MM.1S (cell line): Measurements from ENCODE around the gene PLEKHG7.
"Not testable (repeated sequence)": the region's sequence is repeated elsewhere in the genome, so short reads cannot be mapped to it uniquely, and the experiment has no call there.

Experiments used
- DNase-seq: peaks from one replicate; pipeline ENCODE4 v3.0.0-alpha.2; 2015
- H2AFZ ChIP-seq: fragments of 300-600 bp; sonication (generic); 2 replicates; pipeline ENCODE4 v1.6.0; 2016; ENCODE audit warnings: antibody characterized with exemption, low read length
- H3F3A ChIP-seq: fragments of 300-600 bp; sonication (generic); 2 replicates; pipeline ENCODE4 v1.6.1; 2016; ENCODE audit warnings: mild to moderate bottlenecking, antibody characterized with exemption, low read length, moderate library complexity, mixed read lengths; ENCODE audit not compliant: insufficient read depth
- H3K27ac ChIP-seq: fragments of 300-600 bp; sonication (generic); 2 replicates; pipeline ENCODE4 v1.5.1; 2016; ENCODE audit warnings: mild to moderate bottlenecking, low read length
- H3K27me3 ChIP-seq: fragments of 300-600 bp; sonication (generic); replicated peaks from 2 replicates; pipeline ENCODE4 v1.6.0; 2016; ENCODE audit warnings: low read length; ENCODE audit not compliant: insufficient read depth
- H3K36me3 ChIP-seq: fragments of 300-600 bp; sonication (generic); replicated peaks from 2 replicates; pipeline ENCODE4 v1.6.1; 2016; ENCODE audit warnings: mild to moderate bottlenecking, low read length, mixed read lengths; ENCODE audit not compliant: insufficient read depth
- H3K4me1 ChIP-seq: fragments of 300-600 bp; sonication (generic); 2 replicates; pipeline ENCODE4 v1.6.1; 2016; ENCODE audit warnings: low read length, mixed read lengths
- H3K4me2 ChIP-seq: fragments of 300-600 bp; sonication (generic); 2 replicates; pipeline ENCODE4 v1.6.0; 2016; ENCODE audit warnings: low read depth, low read length
- H3K4me3 ChIP-seq: fragments of 300-600 bp; sonication (generic); 2 replicates; pipeline ENCODE4 v1.5.1; 2016; ENCODE audit warnings: low read length, mixed read lengths
- H3K79me2 ChIP-seq: fragments of 300-600 bp; sonication (generic); 2 replicates; pipeline ENCODE4 v1.6.1; 2016; ENCODE audit warnings: mixed run types, low read length, mixed read lengths
- H3K9ac ChIP-seq: fragments of 300-600 bp; sonication (generic); 2 replicates; pipeline ENCODE4 v1.6.1; 2016; ENCODE audit warnings: low read length, mixed read lengths
- H3K9me2 ChIP-seq: fragments of 300-600 bp; sonication (generic); replicated peaks from 2 replicates; pipeline ENCODE4 v1.6.1; 2016; ENCODE audit warnings: mild to moderate bottlenecking, low read length, mixed read lengths; ENCODE audit not compliant: insufficient read depth
- H3K9me3 ChIP-seq: fragments of 300-600 bp; sonication (generic); replicated peaks from 2 replicates; pipeline ENCODE4 v1.6.1; 2016; ENCODE audit warnings: mild to moderate bottlenecking, low read length, mixed read lengths; ENCODE audit not compliant: insufficient read depth
- H4K20me1 ChIP-seq: fragments of 300-600 bp; sonication (generic); 2 replicates; pipeline ENCODE4 v1.6.1; 2016; ENCODE audit warnings: mild to moderate bottlenecking, low read length, moderate library complexity, mixed read lengths; ENCODE audit not compliant: insufficient read depth
- CTCF ChIP-seq: fragments of 300-600 bp; sonication (generic); IDR thresholded peaks from 2 replicates; pipeline ENCODE4 v1.5.1; 2016; ENCODE audit warnings: antibody characterized with exemption, low read length, mixed read lengths
- EZH2 ChIP-seq: fragments of 300-600 bp; sonication (generic); optimal IDR thresholded peaks from 2 replicates; pipeline ENCODE3; 2017; ENCODE audit warnings: low read depth, mild to moderate bottlenecking, antibody characterized with exemption, low read length, mixed read lengths
- EZH2phosphoT487 ChIP-seq: fragments of 300-600 bp; sonication (generic); IDR thresholded peaks from 2 replicates; pipeline ENCODE4 v1.6.1; 2018; ENCODE audit warnings: antibody characterized with exemption, low read length

Gene PLEKHG7

DNA sequence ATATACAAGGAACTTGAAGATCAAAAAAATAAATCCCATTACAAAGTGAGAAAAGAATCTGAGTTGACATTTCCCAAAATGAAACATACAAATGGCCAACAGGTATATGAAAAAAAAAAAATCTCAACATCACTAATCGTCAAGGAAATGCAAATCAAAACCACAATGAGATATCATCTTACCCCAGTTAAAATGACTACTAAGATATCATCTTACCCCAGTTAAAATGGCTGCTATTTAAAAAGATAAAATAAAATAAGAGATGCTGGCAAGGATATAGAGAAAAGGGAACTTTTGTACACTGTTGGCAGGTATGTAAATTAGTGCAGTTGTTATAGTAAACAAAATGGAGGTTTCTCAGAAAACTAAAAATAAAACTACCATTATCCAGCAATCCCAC lies 44.4 kb downstream of the PLEKHG7 start:
- H3K9ac ChIP-seq, result no peak overlapping the region
- TF ChIP-seq CTCF, result no peak
- no peak for TF ChIP-seq EZH2
- TF ChIP-seq EZH2phosphoT487, result no peak
- DNase-seq, result peak; percentile 25
- no peaks in the 10 kb centered on the region for H3K27me3 ChIP-seq
- H3K79me2 ChIP-seq, result no peaks in the 10 kb centered on the region
- H4K20me1 ChIP-seq, result no peaks in the 10 kb centered on the region
- no peak overlapping the region for H3K27ac ChIP-seq
- H3F3A ChIP-seq, result no peaks in the 10 kb centered on the region
- no peaks in the 10 kb centered on the region for H3K36me3 ChIP-seq
- H3K4me1 ChIP-seq, result no peaks in the 10 kb centered on the region
- H2AFZ ChIP-seq, result no peak overlapping the region
- no peak overlapping the region for H3K4me3 ChIP-seq
- no peaks in the 10 kb centered on the region for H3K9me2 ChIP-seq
- no peaks in the 10 kb centered on the region for H3K9me3 ChIP-seq
- no peak overlapping the region for H3K4me2 ChIP-seq

DNA sequence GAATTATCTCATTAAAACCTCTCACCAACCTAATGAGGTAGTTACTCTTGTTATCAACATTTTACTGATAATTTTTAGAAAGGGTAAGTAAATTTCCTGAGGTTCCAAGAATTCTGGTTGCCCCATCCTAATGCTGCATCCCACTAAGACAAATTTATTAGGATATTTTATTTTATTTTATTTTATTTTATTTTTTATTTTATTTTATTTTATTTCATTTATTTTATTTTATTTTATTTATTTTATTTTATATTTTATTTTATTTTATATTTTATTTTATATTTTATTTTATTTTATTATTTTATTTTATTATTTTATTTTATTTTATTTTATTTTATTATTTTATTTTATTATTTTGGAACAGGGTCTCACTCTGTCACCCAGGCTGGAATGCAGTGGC lies 46.9 kb downstream of the PLEKHG7 start:
- not testable (repeated sequence) for H3K4me2 ChIP-seq, H3F3A ChIP-seq, H3K27ac ChIP-seq, H2AFZ ChIP-seq, H3K9me3 ChIP-seq, H3K4me3 ChIP-seq, DNase-seq, H4K20me1 ChIP-seq, H3K4me1 ChIP-seq, H3K9me2 ChIP-seq, H3K27me3 ChIP-seq, H3K9ac ChIP-seq, H3K79me2 ChIP-seq, H3K36me3 ChIP-seq

DNA sequence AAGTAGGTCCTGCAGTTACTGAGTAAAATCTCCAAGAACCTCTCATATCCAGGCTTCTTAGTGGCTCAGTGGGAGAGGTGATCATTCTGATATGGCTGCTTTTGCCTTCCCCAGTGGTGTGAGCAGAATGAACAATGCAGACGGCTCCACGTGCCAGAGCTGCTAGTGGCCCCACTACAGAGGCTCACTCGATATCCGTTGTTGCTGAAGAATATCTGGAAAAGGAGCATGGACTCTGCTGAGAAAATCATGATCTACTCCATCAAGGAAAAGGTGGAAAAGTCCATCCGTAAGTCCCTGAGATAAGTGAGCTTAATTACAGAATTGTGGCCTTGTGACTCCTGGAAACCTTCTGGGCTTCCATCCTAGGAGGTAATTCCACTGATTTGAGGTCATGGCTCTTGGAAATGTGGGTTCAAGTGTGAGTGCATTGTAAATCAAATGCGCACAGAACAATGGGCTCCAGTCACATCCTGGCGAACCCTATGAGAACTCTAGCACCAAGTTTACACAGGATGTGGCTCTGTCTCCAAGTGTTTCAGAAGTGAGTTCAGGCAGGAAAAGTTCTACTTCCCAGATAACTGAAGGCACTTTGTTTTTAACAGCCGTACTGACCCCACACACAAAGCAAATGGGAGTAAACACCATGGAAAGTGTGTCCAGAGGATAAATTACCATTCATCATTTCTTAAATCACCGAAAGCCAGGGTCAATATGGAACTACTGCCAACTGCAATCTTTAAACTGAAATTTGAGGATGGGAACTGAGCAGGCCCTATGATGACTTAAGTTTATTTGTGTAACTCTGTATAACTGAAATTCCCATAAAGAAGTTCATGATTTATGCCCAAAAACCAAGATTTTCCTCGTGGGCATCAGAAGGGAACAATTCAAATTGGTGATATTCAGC lies 51.4 kb downstream of the PLEKHG7 start:
- Histone ChIP-seq H3K27me3 (no peaks in the 10 kb centered on the region), H3K79me2 (no peaks in the 10 kb centered on the region), H3K4me3 (no peak overlapping the region), H3K9me2 (no peaks in the 10 kb centered on the region; the same call in 1 of the 2 replicates), H3K9me3 (no peaks in the 10 kb centered on the region), H3K9ac (no peak overlapping the region), H3K4me2 (no peak overlapping the region), H2AFZ (no peak overlapping the region), H3K27ac (no peak overlapping the region), H4K20me1 (no peaks in the 10 kb centered on the region), H3F3A (no peaks in the 10 kb centered on the region), H3K4me1 (no peaks in the 10 kb centered on the region), H3K36me3 (no peaks in the 10 kb centered on the region)
- no peak for TF ChIP-seq EZH2
- TF ChIP-seq CTCF, result no peak
- no peak for TF ChIP-seq EZH2phosphoT487
- DNase-seq, result no peak
